Endothelial cell of umbilical vein (primary cell): ENCODE data around the gene GAN. TPM values are rescaled to one million over a fixed set of nuclear protein-coding genes. Genes with fewer than 3 reads are reported as not detected.

Experiments used
- BruUV-seq: library from RNA; stranded (reverse); fragments of 400-500 nt; replicated peaks from 2 replicates; lab custom pipeline; 2021; lab: Mats Ljungman, UMichigan
- CTCF ChIA-PET: fragments of 300-600, 350-600 bp; sonication (Branson Sonifier 250); formaldehyde crosslinking; loops from one replicate; lab custom pipeline; 2021; ENCODE audit warnings: antibody characterized with exemption, inconsistent platforms; lab: Charles Lee
- POLR2A ChIA-PET: fragments of 300-600, 350-600 bp; sonication (Branson Sonifier 250); formaldehyde crosslinking; loops from one replicate; lab custom pipeline; 2021; ENCODE audit warnings: antibody characterized with exemption, inconsistent platforms; lab: Charles Lee
- DNase-seq: peaks from one replicate; pipeline ENCODE4 v3.0.0-alpha.2; 2011; ENCODE audit warnings: low read depth, low spot score
- FAIRE-seq: peaks from 2 replicates; lab custom pipeline; 2011; peaks lifted over from hg19 to GRCh38; lab: Jason Lieb, UNC
- H2AFZ ChIP-seq: 2 replicates; pipeline ENCODE4 v1.6.0; 2012; ENCODE audit warnings: low read depth, low read length, control low read depth, inconsistent platforms
- H3K27ac ChIP-seq: 2 replicates; pipeline ENCODE4 v1.5.1; 2011; ENCODE audit warnings: low read depth, mild to moderate bottlenecking, control low read depth, low read length, moderate library complexity; ENCODE audit not compliant: insufficient read depth
- H3K27me3 ChIP-seq, 2 experiments: 2 replicates each; pipeline versions ENCODE4 v1.6.0 to v1.6.1; 2011; ENCODE audit warnings: low read length in 2 of 2, mixed read lengths in 1 of 2; ENCODE audit not compliant: control insufficient read depth in 2 of 2, insufficient read depth in 2 of 2
- H3K36me3 ChIP-seq, 2 experiments: 2 replicates in 1 of 2; 3 replicates in 1 of 2; pipeline ENCODE4 v1.5.1; 2011; ENCODE audit warnings: low read length in 2 of 2, mild to moderate bottlenecking in 1 of 2, moderate library complexity in 1 of 2; ENCODE audit not compliant: control insufficient read depth in 2 of 2, insufficient read depth in 2 of 2; ENCODE audit errors: extremely low read depth in 1 of 2
- H3K4me1 ChIP-seq: 3 replicates; pipeline ENCODE4 v1.5.1; 2011; ENCODE audit warnings: mild to moderate bottlenecking, low read length; ENCODE audit not compliant: control insufficient read depth, insufficient read depth; ENCODE audit errors: extremely low read depth
- H3K4me2 ChIP-seq: 2 replicates; pipeline ENCODE4 v1.6.1; 2011; ENCODE audit warnings: low read length, control low read depth, mixed read lengths; ENCODE audit not compliant: insufficient read depth
- H3K4me3 ChIP-seq, 3 experiments: fragments of 200-600 bp in 1 of 3; sonication (generic), shearing (Covaris generic) in 1 of 3; replicated peaks in 1 of 3; 2 replicates each; pipeline ENCODE4 v1.5.1; 2011 to 2016; ENCODE audit warnings: control low read depth in 3 of 3, low read length in 3 of 3, mild to moderate bottlenecking in 2 of 3, inconsistent platforms in 1 of 3, low read depth in 1 of 3, moderate library complexity in 1 of 3; ENCODE audit not compliant: insufficient read depth in 1 of 3
- H3K79me2 ChIP-seq: 2 replicates; pipeline ENCODE4 v1.6.0; 2012; ENCODE audit warnings: low read length, inconsistent platforms; ENCODE audit not compliant: control insufficient read depth, insufficient read depth
- H3K9ac ChIP-seq: replicated peaks from 2 replicates; pipeline ENCODE3; 2011; ENCODE audit warnings: low read length, control low read depth; ENCODE audit not compliant: insufficient read depth; ENCODE audit errors: extremely low read depth
- H3K9me1 ChIP-seq: replicated peaks from 3 replicates; pipeline ENCODE4 v1.6.0; 2011; ENCODE audit warnings: mild to moderate bottlenecking, low read length; ENCODE audit not compliant: control insufficient read depth, insufficient read depth; ENCODE audit errors: extremely low read depth
- H3K9me3 ChIP-seq: replicated peaks from 2 replicates; pipeline ENCODE4 v1.5.1; 2012; ENCODE audit warnings: low read length, inconsistent platforms; ENCODE audit not compliant: control insufficient read depth, insufficient read depth
- H4K20me1 ChIP-seq: replicated peaks from 2 replicates; pipeline ENCODE3; 2011; ENCODE audit warnings: mild to moderate bottlenecking, low read length; ENCODE audit not compliant: control insufficient read depth, insufficient read depth; ENCODE audit errors: extremely low read depth
- CTCF ChIP-seq, 2 donors: IDR thresholded peaks; 1 replicate in 1 of 2; 2 replicates in 1 of 2; pipeline ENCODE4 v1.5.1; 2011; ENCODE audit warnings: low read length in 2 of 2, mild to moderate bottlenecking in 2 of 2, moderate library complexity in 2 of 2, control low read depth in 1 of 2, inconsistent platforms in 1 of 2, low read depth in 1 of 2; ENCODE audit not compliant: insufficient read depth in 1 of 2; ENCODE audit errors: extremely low read depth in 1 of 2
- EZH2 ChIP-seq: IDR thresholded peaks from 2 replicates; pipeline ENCODE4 v1.6.1; 2012; ENCODE audit warnings: borderline replicate concordance, low read depth, mild to moderate bottlenecking, moderate library complexity, low read length, inconsistent platforms; ENCODE audit not compliant: severe bottlenecking
- FOS ChIP-seq: IDR thresholded peaks from 2 replicates; pipeline ENCODE4 v1.6.1; 2011; ENCODE audit warnings: mild to moderate bottlenecking, low read length, moderate library complexity, borderline replicate concordance; ENCODE audit not compliant: insufficient read depth
- GATA2 ChIP-seq: IDR thresholded peaks from 2 replicates; pipeline ENCODE4 v1.7.0; 2011; ENCODE audit warnings: low read depth, mild to moderate bottlenecking, moderate library complexity, mixed read lengths, low read length; ENCODE audit not compliant: insufficient read length, insufficient read depth
- JUN ChIP-seq: IDR thresholded peaks from 2 replicates; pipeline ENCODE4 v1.6.1; 2011; ENCODE audit warnings: borderline replicate concordance, low read depth; ENCODE audit not compliant: insufficient read length, insufficient read depth
- MAX ChIP-seq: IDR thresholded peaks from 2 replicates; pipeline ENCODE4 v1.6.1; 2011; ENCODE audit not compliant: insufficient read depth, insufficient read length
- MYC ChIP-seq: IDR thresholded peaks from one replicate; pipeline ENCODE4 v1.6.1; 2011; ENCODE audit warnings: mild to moderate bottlenecking, low read depth, low read length
- POLR2A ChIP-seq: IDR thresholded peaks from 2 replicates; pipeline ENCODE4 v1.6.1; 2012; ENCODE audit warnings: low read depth, mild to moderate bottlenecking, control low read depth, low read length
- POLR2AphosphoS5 ChIP-seq: IDR thresholded peaks from 2 replicates; pipeline ENCODE4 v1.6.1; 2012; ENCODE audit warnings: low read depth, mild to moderate bottlenecking, control low read depth, low read length, moderate library complexity; ENCODE audit not compliant: insufficient read depth
- dilution Hi-C: fragments of 300-500 bp; cut with MboI; formaldehyde crosslinking; loops from one replicate; pipeline ENCODE4 v1.15.0; 2019; ENCODE audit warnings: low sequenced_read_pairs; ENCODE audit not compliant: extremely low pct_ligation_motif_present
- intact Hi-C: fragments of 100-400 bp; cut with micrococcal nuclease; formaldehyde crosslinking; loops from one replicate; pipeline ENCODE4 v1.10.0; 2022
- polyA plus RNA-seq, 4 experiments: library from polyadenylated mRNA; depleted of rRNA in 3 of 4; stranded (reverse) in 3 of 4; unstranded in 1 of 4; fragments of >200 nt; gene quantifications; 2 replicates each; pipeline versions ENCODE4 v1.2.1 to v1.2.3, GENCODE V29; 2011 to 2012; ENCODE audit warnings: missing spikeins in 1 of 4
- total RNA-seq: library from RNA; stranded (reverse); gene quantifications from 2 replicates; pipeline ENCODE4 v1.2.3, GENCODE V29; 2021

The GAN gene
- total and polyA plus RNA-seq, 2 donors (not counting 3 experiments of a cell fraction or from before 2014, with no cell fraction given), result 1.8 to 11.1 TPM

- H3K4me1 ChIP-seq, result no peaks in the 10 kb centered on the region
- BruUV-seq, result no TSS peak
- H3K79me2 ChIP-seq, result no peaks in the 10 kb centered on the region
- no peak overlapping the region for H3K4me3 ChIP-seq
- H4K20me1 ChIP-seq, result no peaks in the 10 kb centered on the region
- DNase-seq (no peak), FAIRE-seq (no peak)
- intact Hi-C loops (no loop called here), dilution Hi-C loops (no loop called here)
- TF ChIP-seq JUN, result no peak
- TF ChIP-seq MAX, result no peak
- TF ChIP-seq GATA2, result no peak
- TF ChIP-seq EZH2, result no peak
- TF ChIP-seq FOS, result no peak
- no peak for TF ChIP-seq CTCF (IDR thresholded peaks at IDR 0.05; ENCODE audit: extremely low read depth in 1 of 2, insufficient read depth in 1 of 2, low read depth in 1 of 2, low read length in 2 of 2)
- TF ChIP-seq POLR2AphosphoS5, result no peak
- no peak for TF ChIP-seq POLR2A
- TF ChIP-seq MYC, result no peak
- no peak overlapping the region for H3K4me2 ChIP-seq
- no peaks in the 10 kb centered on the region for H3K36me3 ChIP-seq
- no peaks in the 10 kb centered on the region for H3K9me3 ChIP-seq
- H3K9me1 ChIP-seq, result no peaks in the 10 kb centered on the region
- ChIA-PET CTCF (interaction anchor here (1.0 to 1.5 kb wide), 3 partner anchors 15 to 273 kb away, joined by 3 to 4 read pairs (median 3); no protein-coding TSS in a partner anchor), POLR2A (no interaction called here)
- H3K9ac ChIP-seq, result no peak overlapping the region
- no peaks in the 10 kb centered on the region for H3K27me3 ChIP-seq
- H2AFZ ChIP-seq, result no peak overlapping the region
- H3K27ac ChIP-seq, result no peak overlapping the region
Observed at GRCh38 chr16:81424771-81425170, 110.0 kb downstream of the GAN start.
